ENCODE results near the gene ATP5MG. TPM values are rescaled to one million over a fixed set of nuclear protein-coding genes. Genes with fewer than 3 reads are reported as not detected.

ATP5MG gene
- total and polyA plus RNA-seq, 10 of the 15 experiments (the other 5 are each of a cell fraction or from before 2014, with no cell fraction given), result 211 to 2,276 (median 633) TPM

DNA sequence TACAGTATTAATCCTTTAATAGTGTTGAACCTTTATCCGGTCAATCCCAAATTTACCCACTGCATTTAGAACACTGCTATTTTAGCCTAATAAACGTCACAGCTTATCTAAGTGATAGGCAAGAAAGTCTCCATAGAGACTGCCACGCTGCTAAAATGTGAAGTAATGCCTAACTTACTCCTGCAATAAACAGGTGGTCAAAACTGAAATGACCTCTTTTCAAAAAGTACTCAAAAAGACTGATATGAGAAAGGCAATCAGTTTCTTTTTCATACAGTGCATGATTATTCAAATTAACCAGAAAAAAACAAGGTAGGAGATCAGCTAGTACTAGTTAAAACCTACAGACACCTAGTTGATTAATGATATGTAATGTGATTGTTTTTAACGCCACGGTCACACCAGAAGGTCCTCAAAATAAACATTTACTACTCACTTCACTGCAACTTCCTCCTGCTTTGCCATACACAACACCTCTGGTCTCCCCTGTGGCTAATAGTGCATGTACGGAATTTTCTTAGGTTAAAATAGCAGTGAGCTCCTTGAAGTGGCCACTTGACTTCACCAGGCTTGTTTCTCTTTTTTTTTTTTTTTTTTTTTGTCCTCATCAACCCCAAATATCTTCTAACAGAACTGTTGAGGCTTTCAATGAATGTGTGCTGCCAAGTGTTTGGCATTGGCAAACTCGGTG is 8.8 kb downstream of the ATP5MG start (continued):
- TF ChIP-seq NKRF (conservative IDR thresholded peaks at IDR 0.05), result no peak
- TF ChIP-seq MTA3 (IDR thresholded peaks at IDR 0.05; ENCODE audit: borderline replicate concordance, low read length), result no peak
- peak; percentile 14; the same call in 1 of the 2 replicates for TF ChIP-seq ATF7 (IDR thresholded peaks at IDR 0.05; ENCODE audit: low read depth)

- WGBS (ENCODE audit: insufficient coverage, insufficient replicate concordance, low lambda C conversion rate, missing lambda C conversion rate), result 52% methylated on average over 4 of the region's 4 CpGs
- peak in 1 of 2 experiments; percentile 15; a peak in 2 of 4 replicates for TF ChIP-seq IKZF2 (IDR thresholded peaks at IDR 0.05)
- TF ChIP-seq IKZF1 (conservative IDR thresholded peaks at IDR 0.05), result 0 out of 2 replicates have a peak, but pooled peaks have one; percentile 24
- no peak for TF ChIP-seq BCL3 (IDR thresholded peaks at IDR 0.05; ENCODE audit: borderline replicate concordance, insufficient read depth, low read depth, low read length, poor library complexity, severe bottlenecking)
- 0 out of 2 replicates have a peak, but pooled peaks have one; percentile 18 for TF ChIP-seq RELB (IDR thresholded peaks at IDR 0.05; ENCODE audit: low read depth)
- TF ChIP-seq NR2F1 (conservative IDR thresholded peaks at IDR 0.05), result peak; percentile 73
- peak; percentile 27 to 60; a peak in 3 of 4 replicates for TF ChIP-seq BHLHE40 (IDR thresholded peaks at IDR 0.05; ENCODE audit: borderline replicate concordance in 1 of 2, low read depth in 2 of 2, low read length in 1 of 2)
- TF ChIP-seq HDGF (IDR thresholded peaks at IDR 0.05), result no peak
- no peak for TF ChIP-seq YY1 (IDR thresholded peaks at IDR 0.05; ENCODE audit: low read depth, low read length)
- no peak overlapping the region for H2AFZ ChIP-seq (ENCODE audit: control insufficient read depth, low read depth, low read length)
- FAIRE-seq, result no peak
- H3K9me3 ChIP-seq (replicated peaks; ENCODE audit: control insufficient read depth, insufficient read depth, low read length), result no peaks in the 10 kb centered on the region; the same call in 2 of the 3 replicates
- no peaks in the 10 kb centered on the region for H3K27me3 ChIP-seq (replicated peaks in 1 of 2; ENCODE audit: control insufficient read depth in 2 of 2, insufficient read depth in 2 of 2, low read length in 1 of 2)
- in situ Hi-C loops (cut with MboI), result no loop called here
- no peak overlapping the region for H3K9ac ChIP-seq (ENCODE audit: control insufficient read depth, insufficient read depth, low read length)
- H3K79me2 ChIP-seq (ENCODE audit: control insufficient read depth, insufficient read depth, low read length), result peaks cover 8% of the 10 kb centered on the region
- ChIA-PET CTCF (interaction anchor here (0.6 kb wide), 1 partner anchor 92 kb away, joined by 3 read pairs; no protein-coding TSS in a partner anchor), POLR2A (interaction anchor here (1.0 to 1.3 kb wide), 3 partner anchors 9 to 33 kb away, joined by 3 to 4 read pairs (median 3); no protein-coding TSS in a partner anchor), SMC1A (ENCODE audit: uncharacterized antibody, unreplicated experiment) (no interaction called here), RAD21 (ENCODE audit: unreplicated experiment) (interaction anchor here (0.9 to 1.7 kb wide), 2 partner anchors 36 to 213 kb away, joined by 3 to 7 read pairs; no protein-coding TSS in a partner anchor)
- H3K36me3 ChIP-seq (ENCODE audit: control insufficient read depth in 2 of 2, insufficient read depth in 2 of 2, low read length in 1 of 2), result peaks cover 1 to 11% of the 10 kb centered on the region in 2 experiments; a peak in 3 of 4 replicates
- intact Hi-C loops (cut with micrococcal nuclease; ENCODE audit: unreplicated experiment), result no loop called here
- H3K4me2 ChIP-seq (ENCODE audit: control insufficient read depth, insufficient read depth), result 0 out of 2 replicates have a peak overlapping the region, but pooled peaks have one; percentile 25
- H3K27ac ChIP-seq (ENCODE audit: control insufficient read depth, insufficient read depth), result no peak overlapping the region; the same call in 1 of the 2 replicates
- peak; percentile 54 for ATAC-seq
- no peak for DNase-seq (ENCODE audit: low read depth, low spot score)
- peaks cover 24% of the 10 kb centered on the region for H3K4me1 ChIP-seq (ENCODE audit: control insufficient read depth, insufficient read depth, low read length)
- no peaks in the 10 kb centered on the region for H4K20me1 ChIP-seq (ENCODE audit: control insufficient read depth, insufficient read depth)
- BruUV-seq (replicated peaks), result no TSS peak
- no peak overlapping the region for H3K4me3 ChIP-seq
Measured at GRCh38 chr11:118411530-118411929, 10.1 kb downstream of the ATP5MG start.

Measured in GM12878 (cell line).